ENCODE results near the gene SUSD5.

Gene SUSD5

GRCh38 chr3:33218446-33219174 lies at the start of gene SUSD5:
Gene SUSD5, minus strand, starts transcription at chr3:33218810. Its CDS starts 13 bp downstream, at chr3:33218797.
- H3K4me1 ChIP-seq (ENCODE audit: control insufficient read depth in 5 of 5, insufficient read depth in 5 of 5, low read length in 5 of 5), result peaks cover 2 to 15% (median 13%) of the 10 kb centered on the region in 5 donors
- H3K36me3 ChIP-seq (ENCODE audit: control insufficient read depth in 5 of 5, insufficient read depth in 5 of 5, low read length in 5 of 5), result no peaks in the 10 kb centered on the region
- H3K4me3 ChIP-seq (ENCODE audit: low read depth in 1 of 5, low read length in 5 of 5), result peak within 1 kb of the TSS in 4 of 5 donors; percentile 42 to 58 (median 52)
- H3K27me3 ChIP-seq (ENCODE audit: control insufficient read depth in 5 of 5, insufficient read depth in 4 of 5, low read length in 5 of 5), result peaks cover 9 to 21% (median 14%) of the 10 kb centered on the region in 5 donors
- no peak within 1 kb of the TSS for H3K27ac ChIP-seq (ENCODE audit: low read depth, low read length)
- no peak within 1 kb of the TSS for H3K9ac ChIP-seq (ENCODE audit: low read length in 5 of 5)
- no peaks in the 10 kb centered on the region for H3K9me3 ChIP-seq (ENCODE audit: control insufficient read depth in 5 of 5, low read length in 5 of 5)

GRCh38 chr3:33260104-33260503 lies 41.5 kb upstream of the SUSD5 start:
- Histone ChIP-seq H3K27me3 (ENCODE audit: control insufficient read depth in 5 of 5, insufficient read depth in 4 of 5, low read length in 5 of 5) (no peaks in the 10 kb centered on the region), H3K4me3 (ENCODE audit: low read depth in 1 of 5, low read length in 5 of 5) (no peak overlapping the region)

GRCh38 chr3:33256249-33256648 lies 37.6 kb upstream of the SUSD5 start:
- Histone ChIP-seq H3K4me1 (ENCODE audit: control insufficient read depth in 5 of 5, insufficient read depth in 5 of 5, low read length in 5 of 5) (no peaks in the 10 kb centered on the region), H3K4me3 (ENCODE audit: low read depth in 1 of 5, low read length in 5 of 5) (no peak overlapping the region), H3K36me3 (ENCODE audit: control insufficient read depth in 5 of 5, insufficient read depth in 5 of 5, low read length in 5 of 5) (no peaks in the 10 kb centered on the region), H3K27me3 (ENCODE audit: control insufficient read depth in 5 of 5, insufficient read depth in 4 of 5, low read length in 5 of 5) (no peaks in the 10 kb centered on the region), H3K9me3 (ENCODE audit: control insufficient read depth in 5 of 5, low read length in 5 of 5) (no peaks in the 10 kb centered on the region), H3K9ac (ENCODE audit: low read length in 5 of 5) (no peak overlapping the region), H3K27ac (ENCODE audit: low read depth, low read length) (no peak overlapping the region)

More at GRCh38 chr3:33260104-33260503, 41.5 kb upstream of the SUSD5 start:
- no peaks in the 10 kb centered on the region for H3K4me1 ChIP-seq (ENCODE audit: control insufficient read depth in 5 of 5, insufficient read depth in 5 of 5, low read length in 5 of 5)
- H3K9ac ChIP-seq (ENCODE audit: low read length in 5 of 5), result no peak overlapping the region
- no peak overlapping the region for H3K27ac ChIP-seq (ENCODE audit: low read depth, low read length)
- H3K36me3 ChIP-seq (ENCODE audit: control insufficient read depth in 5 of 5, insufficient read depth in 5 of 5, low read length in 5 of 5), result no peaks in the 10 kb centered on the region
- H3K9me3 ChIP-seq (ENCODE audit: control insufficient read depth in 5 of 5, low read length in 5 of 5), result peaks cover 0 to 3% (median 0%) of the 10 kb centered on the region in 5 donors

GRCh38 chr3:33250712-33251111 lies 32.1 kb upstream of the SUSD5 start:
- no peaks in the 10 kb centered on the region for H3K36me3 ChIP-seq (ENCODE audit: control insufficient read depth in 5 of 5, insufficient read depth in 5 of 5, low read length in 5 of 5)
- H3K4me1 ChIP-seq (ENCODE audit: control insufficient read depth in 5 of 5, insufficient read depth in 5 of 5, low read length in 5 of 5), result no peaks in the 10 kb centered on the region

GRCh38 chr3:33246786-33247185 lies 28.2 kb upstream of the SUSD5 start:
- Histone ChIP-seq H3K27ac (ENCODE audit: low read depth, low read length) (no peak overlapping the region), H3K9ac (ENCODE audit: low read length in 5 of 5) (no peak overlapping the region), H3K27me3 (ENCODE audit: control insufficient read depth in 5 of 5, insufficient read depth in 4 of 5, low read length in 5 of 5) (no peaks in the 10 kb centered on the region), H3K36me3 (ENCODE audit: control insufficient read depth in 5 of 5, insufficient read depth in 5 of 5, low read length in 5 of 5) (no peaks in the 10 kb centered on the region), H3K4me1 (ENCODE audit: control insufficient read depth in 5 of 5, insufficient read depth in 5 of 5, low read length in 5 of 5) (no peaks in the 10 kb centered on the region), H3K9me3 (ENCODE audit: control insufficient read depth in 5 of 5, low read length in 5 of 5) (no peaks in the 10 kb centered on the region), H3K4me3 (ENCODE audit: low read depth in 1 of 5, low read length in 5 of 5) (no peak overlapping the region)

More at GRCh38 chr3:33250712-33251111, 32.1 kb upstream of the SUSD5 start:
- Histone ChIP-seq H3K27ac (ENCODE audit: low read depth, low read length) (no peak overlapping the region), H3K9ac (ENCODE audit: low read length in 5 of 5) (no peak overlapping the region), H3K4me3 (ENCODE audit: low read depth in 1 of 5, low read length in 5 of 5) (no peak overlapping the region), H3K9me3 (ENCODE audit: control insufficient read depth in 5 of 5, low read length in 5 of 5) (no peaks in the 10 kb centered on the region), H3K27me3 (ENCODE audit: control insufficient read depth in 5 of 5, insufficient read depth in 4 of 5, low read length in 5 of 5) (no peaks in the 10 kb centered on the region)

- Histone ChIP-seq H3K36me3 (ENCODE audit: control insufficient read depth in 5 of 5, insufficient read depth in 5 of 5, low read length in 5 of 5) (no peaks in the 10 kb centered on the region), H3K9me3 (ENCODE audit: control insufficient read depth in 5 of 5, low read length in 5 of 5) (peaks cover 0 to 9% (median 0%) of the 10 kb centered on the region in 5 donors), H3K27ac (ENCODE audit: low read depth, low read length) (no peak overlapping the region)
These were observed 21.7 kb upstream of the SUSD5 start for GRCh38 chr3:33240261-33240660.

GRCh38 chr3:33238923-33239322 lies 20.3 kb upstream of the SUSD5 start:
- no peaks in the 10 kb centered on the region for H3K27me3 ChIP-seq (ENCODE audit: control insufficient read depth in 5 of 5, insufficient read depth in 4 of 5, low read length in 5 of 5)
- no peak overlapping the region for H3K4me3 ChIP-seq (ENCODE audit: low read depth in 1 of 5, low read length in 5 of 5)
- H3K9ac ChIP-seq (ENCODE audit: low read length in 5 of 5), result no peak overlapping the region
- H3K27ac ChIP-seq (ENCODE audit: low read depth, low read length), result no peak overlapping the region
- H3K4me1 ChIP-seq (ENCODE audit: control insufficient read depth in 5 of 5, insufficient read depth in 5 of 5, low read length in 5 of 5), result no peaks in the 10 kb centered on the region
- no peaks in the 10 kb centered on the region for H3K36me3 ChIP-seq (ENCODE audit: control insufficient read depth in 5 of 5, insufficient read depth in 5 of 5, low read length in 5 of 5)
- peaks cover 0 to 9% (median 0%) of the 10 kb centered on the region in 5 donors for H3K9me3 ChIP-seq (ENCODE audit: control insufficient read depth in 5 of 5, low read length in 5 of 5)

More at GRCh38 chr3:33240261-33240660, 21.7 kb upstream of the SUSD5 start:
- Histone ChIP-seq H3K27me3 (ENCODE audit: control insufficient read depth in 5 of 5, insufficient read depth in 4 of 5, low read length in 5 of 5) (no peaks in the 10 kb centered on the region), H3K4me1 (ENCODE audit: control insufficient read depth in 5 of 5, insufficient read depth in 5 of 5, low read length in 5 of 5) (no peaks in the 10 kb centered on the region), H3K9ac (ENCODE audit: low read length in 5 of 5) (no peak overlapping the region), H3K4me3 (ENCODE audit: low read depth in 1 of 5, low read length in 5 of 5) (no peak overlapping the region)

GRCh38 chr3:33237439-33237838 lies 18.8 kb upstream of the SUSD5 start:
- Histone ChIP-seq H3K36me3 (ENCODE audit: control insufficient read depth in 5 of 5, insufficient read depth in 5 of 5, low read length in 5 of 5) (no peaks in the 10 kb centered on the region), H3K27me3 (ENCODE audit: control insufficient read depth in 5 of 5, insufficient read depth in 4 of 5, low read length in 5 of 5) (no peaks in the 10 kb centered on the region), H3K9me3 (ENCODE audit: control insufficient read depth in 5 of 5, low read length in 5 of 5) (peaks cover 0 to 9% (median 0%) of the 10 kb centered on the region in 5 donors), H3K4me1 (ENCODE audit: control insufficient read depth in 5 of 5, insufficient read depth in 5 of 5, low read length in 5 of 5) (no peaks in the 10 kb centered on the region), H3K9ac (ENCODE audit: low read length in 5 of 5) (no peak overlapping the region), H3K4me3 (ENCODE audit: low read depth in 1 of 5, low read length in 5 of 5) (no peak overlapping the region), H3K27ac (ENCODE audit: low read depth, low read length) (no peak overlapping the region)

GRCh38 chr3:33236005-33236404 lies 17.4 kb upstream of the SUSD5 start:
- no peaks in the 10 kb centered on the region for H3K27me3 ChIP-seq (ENCODE audit: control insufficient read depth in 5 of 5, insufficient read depth in 4 of 5, low read length in 5 of 5)
- no peak overlapping the region for H3K4me3 ChIP-seq (ENCODE audit: low read depth in 1 of 5, low read length in 5 of 5)
- no peak overlapping the region for H3K9ac ChIP-seq (ENCODE audit: low read length in 5 of 5)
- H3K27ac ChIP-seq (ENCODE audit: low read depth, low read length), result no peak overlapping the region
- H3K4me1 ChIP-seq (ENCODE audit: control insufficient read depth in 5 of 5, insufficient read depth in 5 of 5, low read length in 5 of 5), result no peaks in the 10 kb centered on the region
- H3K36me3 ChIP-seq (ENCODE audit: control insufficient read depth in 5 of 5, insufficient read depth in 5 of 5, low read length in 5 of 5), result no peaks in the 10 kb centered on the region
- H3K9me3 ChIP-seq (ENCODE audit: control insufficient read depth in 5 of 5, low read length in 5 of 5), result peaks cover 0 to 9% (median 0%) of the 10 kb centered on the region in 5 donors

- H3K36me3 ChIP-seq (ENCODE audit: control insufficient read depth in 5 of 5, insufficient read depth in 5 of 5, low read length in 5 of 5), result no peaks in the 10 kb centered on the region
- H3K9ac ChIP-seq (ENCODE audit: low read length in 5 of 5), result no peak overlapping the region
- no peak overlapping the region for H3K4me3 ChIP-seq (ENCODE audit: low read depth in 1 of 5, low read length in 5 of 5)
- no peaks in the 10 kb centered on the region for H3K9me3 ChIP-seq (ENCODE audit: control insufficient read depth in 5 of 5, low read length in 5 of 5)
- no peaks in the 10 kb centered on the region for H3K4me1 ChIP-seq (ENCODE audit: control insufficient read depth in 5 of 5, insufficient read depth in 5 of 5, low read length in 5 of 5)
- no peak overlapping the region for H3K27ac ChIP-seq (ENCODE audit: low read depth, low read length)
- no peaks in the 10 kb centered on the region for H3K27me3 ChIP-seq (ENCODE audit: control insufficient read depth in 5 of 5, insufficient read depth in 4 of 5, low read length in 5 of 5)
These were observed 15.3 kb upstream of the SUSD5 start for GRCh38 chr3:33233884-33234283.
